H1 (cell line): ENCODE measurements around the gene CSF2RB. TPM values are rescaled to one million over a fixed set of nuclear protein-coding genes. Genes with fewer than 3 reads are reported as not detected.

Experiments
- CTCF ChIA-PET: fragments of 300-600 bp; sonication (Branson Sonifier 250); formaldehyde crosslinking; loops from one replicate; lab custom pipeline; 2021; ENCODE audit not compliant: partially characterized antibody; lab: Charles Lee
- POLR2A ChIA-PET: fragments of 300-600 bp; sonication (Branson Sonifier 250); formaldehyde crosslinking; loops from one replicate; lab custom pipeline; 2021; ENCODE audit warnings: inconsistent platforms; ENCODE audit not compliant: partially characterized antibody; lab: Charles Lee
- DNase-seq, 2 experiments: peaks; one replicate each; pipeline versions ENCODE4 v3.0.0 to v3.0.0-alpha.2; 2010 to 2022; ENCODE audit warnings: low spot score in 2 of 2, low read depth in 1 of 2, mixed read lengths in 1 of 2
- FAIRE-seq: peaks from 2 replicates; lab custom pipeline; 2011; peaks lifted over from hg19 to GRCh38; lab: Jason Lieb, UNC
- H2AFZ ChIP-seq: 2 replicates; pipeline ENCODE4 v1.8.1; 2012; ENCODE audit warnings: low read length, inconsistent platforms
- H2AK5ac ChIP-seq: 2 replicates; pipeline ENCODE4 v1.6.1; 2013; ENCODE audit warnings: low read depth, low read length
- H2BK120ac ChIP-seq: replicated peaks from 2 replicates; pipeline ENCODE3; 2013; ENCODE audit warnings: low read depth, low read length, inconsistent platforms
- H2BK12ac ChIP-seq: 2 replicates; pipeline ENCODE4 v1.6.1; 2013; ENCODE audit warnings: low read depth, low read length
- H2BK15ac ChIP-seq: 2 replicates; pipeline ENCODE4 v1.6.1; 2013; ENCODE audit warnings: low read length
- H2BK20ac ChIP-seq: 2 replicates; pipeline ENCODE4 v1.6.1; 2013; ENCODE audit warnings: low read length
- H2BK5ac ChIP-seq: 2 replicates; pipeline ENCODE4 v1.6.1; 2013; ENCODE audit warnings: low read depth, low read length
- H3K14ac ChIP-seq: 2 replicates; pipeline ENCODE4 v1.6.1; 2013; ENCODE audit warnings: inconsistent platforms; ENCODE audit not compliant: insufficient read length
- H3K18ac ChIP-seq: 2 replicates; pipeline ENCODE4 v1.6.1; 2013; ENCODE audit warnings: low read length; ENCODE audit errors: extremely low read depth
- H3K23ac ChIP-seq: 2 replicates; pipeline ENCODE4 v1.6.1; 2013; ENCODE audit warnings: inconsistent platforms; ENCODE audit not compliant: insufficient read length
- H3K23me2 ChIP-seq: 2 replicates; pipeline ENCODE4 v1.6.1; 2013; ENCODE audit warnings: low read depth, low read length
- H3K27ac ChIP-seq: 2 replicates; pipeline ENCODE4 v1.6.1; 2011; ENCODE audit warnings: low read depth, low read length, inconsistent platforms
- H3K27me3 ChIP-seq, 4 experiments: replicated peaks in 1 of 4; 1 replicate in 1 of 4; 2 replicates in 3 of 4; pipeline versions ENCODE4 v1.6.1 to v1.8.1; 2011 to 2013; ENCODE audit warnings: low read length in 3 of 4, mild to moderate bottlenecking in 3 of 4, inconsistent platforms in 2 of 4, mixed read lengths in 2 of 4, moderate library complexity in 1 of 4; ENCODE audit not compliant: control insufficient read depth in 3 of 4, insufficient read depth in 3 of 4; ENCODE audit errors: extremely low read depth in 1 of 4
- H3K36me3 ChIP-seq, 4 experiments: 2 replicates each; pipeline versions ENCODE4 v1.6.1 to v1.8.1; 2011 to 2013; ENCODE audit warnings: mild to moderate bottlenecking in 4 of 4, low read length in 3 of 4, moderate library complexity in 2 of 4, control low read depth in 1 of 4, inconsistent platforms in 1 of 4; ENCODE audit not compliant: insufficient read depth in 4 of 4, control insufficient read depth in 2 of 4
- H3K4ac ChIP-seq: replicated peaks from 2 replicates; pipeline ENCODE3; 2013; ENCODE audit warnings: low read length, low read depth, mixed read lengths, inconsistent platforms; ENCODE audit not compliant: insufficient read length
- H3K4me1 ChIP-seq, 4 experiments: replicated peaks in 1 of 4; 1 replicate in 1 of 4; 2 replicates in 3 of 4; pipeline versions ENCODE4 v1.6.1 to v1.8.1; 2011 to 2013; ENCODE audit warnings: low read length in 3 of 4, inconsistent platforms in 2 of 4, mixed read lengths in 1 of 4; ENCODE audit not compliant: insufficient read depth in 4 of 4, control insufficient read depth in 3 of 4
- H3K4me2 ChIP-seq, 2 experiments: 2 replicates each; pipeline versions ENCODE4 v1.6.1 to v1.8.1; 2011 to 2013; ENCODE audit warnings: low read depth in 2 of 2, low read length in 2 of 2, control low read depth in 1 of 2, inconsistent platforms in 1 of 2, mild to moderate bottlenecking in 1 of 2; ENCODE audit not compliant: insufficient read depth in 1 of 2
- H3K4me3 ChIP-seq, 4 experiments: fragments of 200-600, 300-600 bp in 1 of 4; sonication (generic), shearing (Covaris generic), sonication (Bioruptor Twin) in 1 of 4; 2 replicates each; pipeline versions ENCODE4 v1.5.1 to v1.8.1; 2011 to 2016; ENCODE audit warnings: low read length in 4 of 4, low read depth in 3 of 4, control low read depth in 2 of 4, inconsistent platforms in 2 of 4, mild to moderate bottlenecking in 2 of 4, mixed read lengths in 1 of 4, moderate library complexity in 1 of 4; ENCODE audit not compliant: insufficient read depth in 2 of 4; ENCODE audit errors: extremely low read depth in 1 of 4
- H3K56ac ChIP-seq: replicated peaks from 2 replicates; pipeline ENCODE3; 2013; ENCODE audit warnings: low read depth, mild to moderate bottlenecking, mixed read lengths, low read length, inconsistent platforms; ENCODE audit not compliant: insufficient read length
- H3K79me1 ChIP-seq: 2 replicates; pipeline ENCODE4 v1.6.1; 2013; ENCODE audit warnings: low read depth, low read length, control low read depth
- H3K79me2 ChIP-seq, 2 experiments: 2 replicates each; pipeline versions ENCODE4 v1.6.1 to v1.8.1; 2012 to 2013; ENCODE audit warnings: low read length in 2 of 2, mild to moderate bottlenecking in 2 of 2, inconsistent platforms in 1 of 2; ENCODE audit not compliant: insufficient read depth in 2 of 2, control insufficient read depth in 1 of 2
- H3K9ac ChIP-seq, 4 experiments: replicated peaks in 1 of 4; 1 replicate in 1 of 4; 2 replicates in 3 of 4; pipeline versions ENCODE4 v1.6.1 to v1.8.1; 2011 to 2013; ENCODE audit warnings: low read depth in 3 of 4, low read length in 3 of 4, control low read depth in 2 of 4, mild to moderate bottlenecking in 2 of 4, moderate library complexity in 2 of 4, inconsistent platforms in 1 of 4; ENCODE audit errors: extremely low read depth in 1 of 4
- H3K9me3 ChIP-seq, 2 experiments: 2 replicates each; pipeline versions ENCODE4 v1.6.1 to v1.8.1; 2012 to 2013; ENCODE audit warnings: mild to moderate bottlenecking in 2 of 2, moderate library complexity in 2 of 2, control low read depth in 1 of 2, inconsistent platforms in 1 of 2, low read depth in 1 of 2, low read length in 1 of 2, mixed read lengths in 1 of 2; ENCODE audit not compliant: insufficient read depth in 2 of 2
- H4K20me1 ChIP-seq, 2 experiments: replicated peaks in 1 of 2; 2 replicates each; pipeline versions ENCODE3 to v1.8.1; 2011 to 2013; ENCODE audit warnings: inconsistent platforms in 2 of 2, low read length in 2 of 2, mild to moderate bottlenecking in 1 of 2; ENCODE audit not compliant: insufficient read depth in 2 of 2, control insufficient read depth in 1 of 2
- H4K5ac ChIP-seq: 2 replicates; pipeline ENCODE4 v1.6.1; 2013; ENCODE audit warnings: low read length, low read depth, mixed read lengths, inconsistent platforms; ENCODE audit not compliant: insufficient read length
- H4K8ac ChIP-seq: 2 replicates; pipeline ENCODE4 v1.8.0; 2013; ENCODE audit warnings: mild to moderate bottlenecking, moderate library complexity, low read length, inconsistent platforms; ENCODE audit not compliant: insufficient read depth; ENCODE audit errors: extremely low read depth
- H4K91ac ChIP-seq: replicated peaks from 2 replicates; pipeline ENCODE3; 2013; ENCODE audit warnings: low read length, mixed read lengths, inconsistent platforms; ENCODE audit not compliant: insufficient read length
- CHD2 ChIP-seq: IDR thresholded peaks from 2 replicates; pipeline ENCODE4 v1.6.1; 2012; ENCODE audit warnings: low read length, improper control_type of control experiment
- CTBP2 ChIP-seq: IDR thresholded peaks from 2 replicates; pipeline ENCODE4 v1.7.0; 2011; ENCODE audit warnings: borderline replicate concordance, mild to moderate bottlenecking, moderate library complexity, mixed read lengths, low read length; ENCODE audit not compliant: insufficient read depth, insufficient read length
- JUN ChIP-seq: IDR thresholded peaks from 2 replicates; pipeline ENCODE4 v1.6.1; 2011; ENCODE audit warnings: low read depth, mild to moderate bottlenecking, improper control_type of control experiment, low read length
- RXRA ChIP-seq: IDR thresholded peaks from 2 replicates; pipeline ENCODE4 v1.6.1; 2011; ENCODE audit warnings: low read depth, mild to moderate bottlenecking, low read length, moderate library complexity; ENCODE audit not compliant: insufficient read depth
- SIN3A ChIP-seq, 2 experiments: IDR thresholded peaks in 1 of 2; conservative IDR thresholded peaks in 1 of 2; 2 replicates each; pipeline ENCODE4 v1.6.1; 2011 to 2012; ENCODE audit warnings: low read length in 2 of 2, improper control_type of control experiment in 1 of 2, low read depth in 1 of 2, mild to moderate bottlenecking in 1 of 2
- SIRT6 ChIP-seq: IDR thresholded peaks from one replicate; pipeline ENCODE4 v1.7.1; 2012; ENCODE audit warnings: low read length, inconsistent platforms
- SUZ12 ChIP-seq: fragments of 200-600 bp; sonication (generic); IDR thresholded peaks from 2 replicates; pipeline ENCODE4 v1.6.1; 2012; ENCODE audit warnings: mild to moderate bottlenecking, inconsistent platforms, low read length, moderate library complexity, mixed read lengths
- TAF7 ChIP-seq: optimal IDR thresholded peaks from 2 replicates; pipeline ENCODE3; 2011; ENCODE audit warnings: low read depth, mild to moderate bottlenecking, inconsistent platforms, low read length, moderate library complexity, borderline replicate concordance
- TCF12 ChIP-seq: IDR thresholded peaks from 2 replicates; pipeline ENCODE4 v1.6.1; 2011; ENCODE audit warnings: low read depth, mild to moderate bottlenecking, low read length
- TEAD4 ChIP-seq: IDR thresholded peaks from 2 replicates; pipeline ENCODE4 v1.6.1; 2012; ENCODE audit warnings: low read depth, low read length, inconsistent platforms, mixed read lengths
- WGBS, 2 experiments: shearing (Covaris generic) in 1 of 2; methylation state at CpG; one replicate each; pipeline versions ENCODE4 v1.1.6 to v1.1.7; 2013 to 2015; ENCODE audit warnings: low lambda C conversion rate in 2 of 2, mixed read lengths in 2 of 2, inconsistent platforms in 1 of 2, low coverage in 1 of 2, missing lambda C conversion rate in 1 of 2; ENCODE audit not compliant: insufficient replicate concordance in 2 of 2, insufficient coverage in 1 of 2, insufficient read length in 1 of 2; ENCODE audit errors: extremely low coverage in 1 of 2, missing lambda C conversion rate in 1 of 2; 5-methylcytosine and 5-hydroxymethylcytosine counted together
- polyA plus RNA-seq, 7 experiments: library from polyadenylated mRNA; depleted of rRNA in 3 of 7; stranded (reverse) in 5 of 7; unstranded in 2 of 7; fragments of >200 nt in 5 of 7; fragments of 200-250 nt in 2 of 7; gene quantifications; 1 replicate in 5 of 7; 2 replicates in 1 of 7; 4 replicates in 1 of 7; pipeline versions ENCODE4 v1.2.1 to v1.2.3, GENCODE V29; 2011 to 2013; ENCODE audit warnings: missing spikeins in 2 of 7, mixed read lengths in 2 of 7
- total RNA-seq: library from RNA; stranded (reverse); fragmentation: NEBNext Ultra II Directional; extraction: Animal tissue kit (Norgen Biotek cat#: 25700); gene quantifications from 2 replicates; pipeline ENCODE4 v1.2.1, GENCODE V29; 2021
- TF ChIP-seq, protein P1 (sequence below): IDR thresholded peaks from 2 replicates; pipeline ENCODE4 v1.6.1; 2011; ENCODE audit warnings: low read depth, mild to moderate bottlenecking, low read length; ENCODE audit not compliant: insufficient read depth
- TF ChIP-seq, protein P2 (sequence below): IDR thresholded peaks from 2 replicates; pipeline ENCODE4 v1.6.1; 2012; ENCODE audit warnings: inconsistent platforms

Gene CSF2RB
- total and polyA plus RNA-seq, 2 of the 8 experiments (the other 6 are each of a cell fraction or from before 2014, with no cell fraction given), result not detected

GRCh38 chr22:36926721-36927435 is 13.4 kb downstream of the CSF2RB start:
- Histone ChIP-seq H2BK120ac (no peak overlapping the region), H3K9me3 (no peaks in the 10 kb centered on the region; a peak in 1 of 4 replicates), H3K4ac (no peak overlapping the region), H3K18ac (no peak overlapping the region), H2BK5ac (no peak overlapping the region), H4K5ac (no peak overlapping the region), H3K14ac (no peak overlapping the region), H3K4me1 (peaks cover 0 to 7% (median 3%) of the 10 kb centered on the region in 4 experiments; a peak in 4 of 7 replicates), H2AFZ (no peak overlapping the region), H3K9ac (no peak overlapping the region), H3K27me3 (peaks cover 0 to 2% (median 0%) of the 10 kb centered on the region in 4 experiments; a peak in 1 of 7 replicates), H3K79me2 (no peaks in the 10 kb centered on the region), H2BK12ac (no peak overlapping the region), H3K56ac (no peak overlapping the region), H3K79me1 (no peaks in the 10 kb centered on the region), H2AK5ac (no peak overlapping the region), H3K23ac (no peak overlapping the region), H3K4me2 (no peak overlapping the region), H3K4me3 (no peak overlapping the region), H2BK20ac (no peak overlapping the region), H2BK15ac (no peak overlapping the region), H3K27ac (no peak overlapping the region), H3K36me3 (no peaks in the 10 kb centered on the region), H3K23me2 (no peaks in the 10 kb centered on the region), H4K91ac (no peak overlapping the region), H4K8ac (no peak overlapping the region; the same call in 1 of the 2 replicates), H4K20me1 (no peaks in the 10 kb centered on the region)
- WGBS, 2 experiments, result 88% methylated on average over 11 of the region's 14 CpGs; no CpG with 5 or more reads in 1 of the 2 experiments
- POLR2A ChIA-PET, result no interaction called here
- DNase-seq, result no peak
- FAIRE-seq, result no peak
- CTCF ChIA-PET, result interaction anchor here (0.7 to 1.6 kb wide), 4 partner anchors 13 to 124 kb away, joined by 3 to 4 read pairs (median 3); partner anchors contain the start of gene CSF2RB
- no peak for TF ChIP-seq TCF12
- TF ChIP-seq SIRT6, result no peak
- TF ChIP-seq SIN3A (conservative IDR thresholded peaks at IDR 0.05 in 1 of 2, IDR thresholded peaks at IDR 0.05 in 1 of 2; ENCODE audit: low read depth in 1 of 2, low read length in 2 of 2), result no peak
- TF ChIP-seq RXRA, result no peak
- TF ChIP-seq SUZ12, result no peak
- no peak for TF ChIP-seq TEAD4
- TF ChIP-seq CHD2, result no peak
- TF ChIP-seq TAF7, result no peak
- TF ChIP-seq, protein P1, sequence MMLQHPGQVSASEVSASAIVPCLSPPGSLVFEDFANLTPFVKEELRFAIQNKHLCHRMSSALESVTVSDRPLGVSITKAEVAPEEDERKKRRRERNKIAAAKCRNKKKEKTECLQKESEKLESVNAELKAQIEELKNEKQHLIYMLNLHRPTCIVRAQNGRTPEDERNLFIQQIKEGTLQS, result no peak
- no peak for TF ChIP-seq CTBP2
- TF ChIP-seq, protein P2, sequence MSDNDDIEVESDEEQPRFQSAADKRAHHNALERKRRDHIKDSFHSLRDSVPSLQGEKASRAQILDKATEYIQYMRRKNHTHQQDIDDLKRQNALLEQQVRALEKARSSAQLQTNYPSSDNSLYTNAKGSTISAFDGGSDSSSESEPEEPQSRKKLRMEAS, result no peak
- TF ChIP-seq JUN, result no peak
